Gastroesophageal sphincter (tissue), 4 donors: ENCODE results near the gene GUCA2A. TPM values are rescaled to one million over a fixed set of nuclear protein-coding genes. Genes with fewer than 3 reads are reported as not detected.

Experiments
- ATAC-seq: fragments of 150-250 bp; one replicate; pipeline ENCODE4 v1.9.1; 2016; ENCODE audit warnings: mild to moderate bottlenecking, moderate library complexity
- H3K27ac ChIP-seq, 4 donors: fragments of 200-600 bp; sonication (generic) in 3 of 4; 1 replicate in 3 of 4; 2 replicates in 1 of 4; pipeline ENCODE4 v1.5.1; 2016 to 2019
- H3K27me3 ChIP-seq: fragments of 200-600 bp; sonication (generic); one replicate; pipeline ENCODE4 v1.5.1; 2019
- H3K36me3 ChIP-seq, 2 donors: fragments of 200-600 bp; sonication (generic); one replicate each; pipeline ENCODE4 v1.5.1; 2019; ENCODE audit warnings: control low read depth in 1 of 2
- H3K4me1 ChIP-seq, 3 donors: fragments of 200-600 bp; sonication (generic); 1 replicate in 2 of 3; 2 replicates in 1 of 3; pipeline ENCODE4 v1.5.1; 2016 to 2019; ENCODE audit warnings: control low read depth in 2 of 3
- H3K4me3 ChIP-seq, 2 donors: fragments of 200-600 bp; sonication (generic); one replicate each; pipeline ENCODE4 v1.5.1; 2019; ENCODE audit warnings: mild to moderate bottlenecking in 1 of 2, moderate library complexity in 1 of 2
- H3K9me3 ChIP-seq, 3 donors: fragments of 200-600 bp; sonication (generic); one replicate each; pipeline ENCODE4 v1.5.1; 2017 to 2019; ENCODE audit warnings: control low read depth in 2 of 3
- CTCF ChIP-seq, 4 experiments: fragments of 200-600 bp in 2 of 4; fragments of 450-650 bp in 2 of 4; sonication (generic) in 1 of 4; IDR thresholded peaks; one replicate each; pipeline ENCODE4 v1.5.1; 2017 to 2019; ENCODE audit warnings: antibody characterized with exemption in 4 of 4, mild to moderate bottlenecking in 2 of 4, moderate library complexity in 2 of 4
- EP300 ChIP-seq: sonication (generic); formaldehyde crosslinking; IDR thresholded peaks from one replicate; pipeline ENCODE4 v1.6.1; 2017; ENCODE audit warnings: antibody characterized with exemption, mild to moderate bottlenecking
- POLR2A ChIP-seq, 2 donors: fragments of 450-650 bp; IDR thresholded peaks; one replicate each; pipeline ENCODE4 v1.6.1; 2017; ENCODE audit warnings: antibody characterized with exemption in 2 of 2, mild to moderate bottlenecking in 2 of 2, moderate library complexity in 1 of 2
- POLR2AphosphoS5 ChIP-seq: sonication (generic); formaldehyde crosslinking; IDR thresholded peaks from one replicate; pipeline ENCODE4 v1.6.1; 2017; ENCODE audit warnings: antibody characterized with exemption
- WGBS, 2 donors: methylation state at CpG; one replicate each; pipeline ENCODE4 v1.1.5; 2018; ENCODE audit warnings: low coverage in 1 of 2; 5-methylcytosine and 5-hydroxymethylcytosine counted together
- total RNA-seq, 4 donors: library from RNA; depleted of rRNA; stranded (reverse); fragments of >200 nt; gene quantifications; one replicate each; pipeline ENCODE4 v1.1.0, GENCODE V29; 2016

Gene GUCA2A
- total RNA-seq, 4 donors from 2014 or later, result not detected

GRCh38 chr1:42183210-42183956 lies 18.8 kb upstream of the GUCA2A start:
- 73 to 85% methylated on average over 3 to 6 of the region's 7 CpGs for WGBS, 2 donors
- H3K4me3 ChIP-seq, result no peak overlapping the region
- no peaks in the 10 kb centered on the region for H3K27me3 ChIP-seq
- H3K36me3 ChIP-seq, result peaks cover 0 to 73% of the 10 kb centered on the region in 2 donors
- no peaks in the 10 kb centered on the region for H3K9me3 ChIP-seq
- H3K27ac ChIP-seq, result no peak overlapping the region
- no peak for ATAC-seq
- TF ChIP-seq POLR2AphosphoS5 (no peak), CTCF (IDR thresholded peaks at IDR 0.05) (no peak), EP300 (no peak)
- peaks cover 0 to 27% (median 0%) of the 10 kb centered on the region in 3 donors for H3K4me1 ChIP-seq

- H3K4me1 ChIP-seq, result peaks cover 0 to 39% (median 0%) of the 10 kb centered on the region in 3 donors
- H3K36me3 ChIP-seq, result peaks cover 0 to 58% of the 10 kb centered on the region in 2 donors
- no peaks in the 10 kb centered on the region for H3K9me3 ChIP-seq
- no peak overlapping the region for H3K4me3 ChIP-seq
- no peak overlapping the region for H3K27ac ChIP-seq
- H3K27me3 ChIP-seq, result no peaks in the 10 kb centered on the region
- no peak for ATAC-seq
- TF ChIP-seq EP300, result no peak
- 93% methylated on average over 4 of the region's 4 CpGs; no CpG with 5 or more reads in 1 of the 2 donors for WGBS, 2 donors
These were observed 17.1 kb upstream of the GUCA2A start for GRCh38 chr1:42181687-42182086.

GRCh38 chr1:42179900-42180329 lies 15.4 kb upstream of the GUCA2A start:
- Histone ChIP-seq H3K4me3 (no peak overlapping the region), H3K9me3 (no peaks in the 10 kb centered on the region), H3K27me3 (no peaks in the 10 kb centered on the region), H3K4me1 (peaks cover 0 to 31% (median 0%) of the 10 kb centered on the region in 3 donors), H3K27ac (no peak overlapping the region), H3K36me3 (peaks cover 0 to 51% of the 10 kb centered on the region in 2 donors)
- no peak for ATAC-seq
- TF ChIP-seq CTCF (IDR thresholded peaks at IDR 0.05) (no peak), EP300 (no peak), POLR2AphosphoS5 (no peak), POLR2A (IDR thresholded peaks at IDR 0.05) (no peak)
- 75 to 87% methylated on average over 3 to 4 of the region's 4 CpGs for WGBS, 2 donors

DNA sequence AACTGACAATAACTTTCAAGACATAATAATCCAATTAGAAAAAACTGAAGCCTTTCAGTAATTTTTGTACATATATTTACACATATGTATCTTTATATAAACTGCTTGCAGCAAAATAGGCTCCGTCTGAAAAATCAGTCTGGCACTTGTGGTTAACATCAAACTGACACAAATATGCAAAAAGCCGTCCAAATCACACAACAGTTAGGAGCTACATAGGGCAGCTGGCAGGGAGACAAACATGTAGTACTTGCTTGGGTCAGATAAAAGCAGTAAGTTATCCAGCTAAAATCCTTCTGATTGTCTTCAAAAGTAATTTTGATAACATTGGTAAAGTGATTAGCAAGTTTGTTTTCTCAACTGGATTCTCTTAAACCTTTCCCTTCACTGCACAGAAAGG lies 14.7 kb upstream of the GUCA2A start:
- 13 to 14% methylated on average over 2 of the region's 2 CpGs for WGBS, 2 donors
- H3K4me3 ChIP-seq, result no peak overlapping the region
- ATAC-seq, result no peak
- H3K4me1 ChIP-seq, result peaks cover 0 to 31% (median 0%) of the 10 kb centered on the region in 3 donors
- H3K27me3 ChIP-seq, result no peaks in the 10 kb centered on the region
- TF ChIP-seq POLR2A (IDR thresholded peaks at IDR 0.05) (no peak), POLR2AphosphoS5 (no peak), CTCF (IDR thresholded peaks at IDR 0.05) (no peak), EP300 (no peak)
- H3K9me3 ChIP-seq, result no peaks in the 10 kb centered on the region
- no peak overlapping the region for H3K27ac ChIP-seq
- H3K36me3 ChIP-seq, result peaks cover 0 to 45% of the 10 kb centered on the region in 2 donors

GRCh38 chr1:42178249-42178648 lies 13.7 kb upstream of the GUCA2A start:
- H3K27me3 ChIP-seq, result no peaks in the 10 kb centered on the region
- TF ChIP-seq CTCF (IDR thresholded peaks at IDR 0.05) (no peak), EP300 (no peak), POLR2AphosphoS5 (no peak), POLR2A (IDR thresholded peaks at IDR 0.05) (no peak)
- no peak overlapping the region for H3K4me3 ChIP-seq
- H3K27ac ChIP-seq, result no peak overlapping the region
- peaks cover 0 to 35% of the 10 kb centered on the region in 2 donors for H3K36me3 ChIP-seq
- WGBS, 2 donors, result 72 to 73% methylated on average over 2 to 3 of the region's 3 CpGs
- no peaks in the 10 kb centered on the region for H3K9me3 ChIP-seq
- peaks cover 0 to 38% (median 0%) of the 10 kb centered on the region in 3 donors for H3K4me1 ChIP-seq
- ATAC-seq, result no peak
